GM21381 (cell line): ENCODE data around the gene ZNF263.
"Not testable (repeated sequence)": the region's sequence is repeated elsewhere in the genome, so short reads cannot be mapped to it uniquely, and the experiment has no call there.

ENCODE experiments used
- ATAC-seq: cut with Tn5 transposase; IDR thresholded peaks from one replicate; pipeline ENCODE4 v1.9.1; 2021; ENCODE audit warnings: mild to moderate bottlenecking, moderate library complexity; ENCODE audit not compliant: unreplicated experiment

Gene ZNF263

GRCh38 chr16:3266873-3267537 is 16.3 kb upstream of the ZNF263 start:
- ATAC-seq = no peak

- no peak for ATAC-seq
Observed at GRCh38 chr16:3268294-3268693, 15.0 kb upstream of the ZNF263 start.

- ATAC-seq = not testable (repeated sequence)
Observed at GRCh38 chr16:3270718-3271117, 12.6 kb upstream of the ZNF263 start.

GRCh38 chr16:3271281-3271680 is 12.0 kb upstream of the ZNF263 start:
- ATAC-seq = not testable (repeated sequence)

- ATAC-seq = no peak
Observed at GRCh38 chr16:3274490-3274889, 8.8 kb upstream of the ZNF263 start.

- no peak for ATAC-seq
Observed at GRCh38 chr16:3274947-3275346, 8.3 kb upstream of the ZNF263 start.

GRCh38 chr16:3276679-3277078 is 6.6 kb upstream of the ZNF263 start:
- no peak for ATAC-seq

GRCh38 chr16:3281222-3281820 is 2.0 kb upstream of the ZNF263 start:
- no peak for ATAC-seq

- peak; percentile 27 for ATAC-seq
Observed at GRCh38 chr16:3282103-3282729, 1.1 kb upstream of the ZNF263 start.

- no peak for ATAC-seq
Observed at GRCh38 chr16:3283543-3284447, 504 bp downstream of the ZNF263 start.

- no peak for ATAC-seq
Observed at GRCh38 chr16:3285131-3285530, 1.8 kb downstream of the ZNF263 start.

GRCh38 chr16:3289998-3290673 is 6.8 kb downstream of the ZNF263 start:
- ATAC-seq = no peak

- ATAC-seq = no peak
Observed at GRCh38 chr16:3292604-3293003, 9.3 kb downstream of the ZNF263 start.

GRCh38 chr16:3295209-3295608 is 11.9 kb downstream of the ZNF263 start:
- ATAC-seq = no peak

GRCh38 chr16:3295783-3296182 is 12.5 kb downstream of the ZNF263 start:
- no peak for ATAC-seq

GRCh38 chr16:3304370-3304769 is 21.1 kb downstream of the ZNF263 start:
- no peak for ATAC-seq

- ATAC-seq = peak; percentile 97
Observed at GRCh38 chr16:3305109-3306068, 22.1 kb downstream of the ZNF263 start, which contains the start of the genes TIGD7 and ZNF75A. Gene TIGD7, minus strand, starts transcription at chr16:3305430. Its CDS starts 4,816 bp downstream, at chr16:3300614. Gene ZNF75A, plus strand, starts transcription at chr16:3305497. Its CDS starts 2,932 bp downstream, at chr16:3308429.

- ATAC-seq = no peak
Observed at GRCh38 chr16:3306078-3306477, 22.8 kb downstream of the ZNF263 start.

- no peak for ATAC-seq
Observed at GRCh38 chr16:3311496-3311895, 28.2 kb downstream of the ZNF263 start.
